GM23248 (cell line): Measurements from ENCODE around the gene YPEL4.

Experiments
- EZH2 ChIP-seq: fragments of 200-600 bp; sonication (generic); IDR thresholded peaks from 2 replicates; pipeline ENCODE4 v1.6.1; 2018; ENCODE audit warnings: antibody characterized with exemption, mild to moderate bottlenecking; ENCODE audit not compliant: insufficient read depth, poor library complexity, severe bottlenecking
- EZH2phosphoT487 ChIP-seq: fragments of 200-600 bp; sonication (generic); IDR thresholded peaks from 2 replicates; pipeline ENCODE4 v1.6.1; 2018; ENCODE audit warnings: antibody characterized with exemption, moderate library complexity, mild to moderate bottlenecking, low read depth; ENCODE audit not compliant: insufficient read depth

DNA sequence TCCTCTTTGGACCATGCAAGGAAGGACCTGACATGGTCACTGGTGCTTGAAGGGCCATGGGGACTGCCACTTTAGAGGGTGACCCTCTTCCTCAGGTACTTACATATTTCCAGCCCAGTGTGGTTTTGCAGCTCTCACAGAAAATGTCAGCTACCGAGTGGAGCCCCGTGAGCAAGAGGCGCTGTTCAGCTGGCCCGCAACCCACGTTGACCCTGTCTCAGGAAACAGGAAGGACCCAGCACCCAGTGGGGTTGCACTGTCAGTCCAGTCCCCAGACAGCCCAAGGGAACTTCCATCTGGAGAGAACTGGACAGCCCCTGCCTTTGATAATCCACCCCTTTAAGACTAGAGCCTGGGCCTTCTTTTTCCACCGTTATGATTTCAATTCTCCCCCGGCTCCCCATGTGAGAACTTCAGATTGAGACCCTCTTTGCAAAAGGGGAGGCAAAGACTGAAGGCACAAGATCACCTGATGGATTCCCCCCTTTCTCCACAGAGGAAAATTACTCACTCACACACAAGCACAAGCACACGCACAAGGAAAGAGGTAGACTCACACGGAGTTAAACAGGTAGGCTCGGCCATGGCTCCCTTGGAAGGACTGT is 3.4 kb downstream of the YPEL4 start:
- TF ChIP-seq EZH2phosphoT487 (no peak), EZH2 (no peak)
